NK-92 treated with Interleukin-12 subunit alpha and Interleukin-12 subunit beta, amount 100 ng/mL, for 24 hours (cell line): ENCODE measurements around the gene BCL2.

Experiments
- DNase-seq: peaks from one replicate; lab custom pipeline; 2025; lab: John Stamatoyannopoulos, UW

The BCL2 gene

GRCh38 chr18:63106727-63107126 is 212.8 kb downstream of the BCL2 start:
- no peak for DNase-seq

DNA sequence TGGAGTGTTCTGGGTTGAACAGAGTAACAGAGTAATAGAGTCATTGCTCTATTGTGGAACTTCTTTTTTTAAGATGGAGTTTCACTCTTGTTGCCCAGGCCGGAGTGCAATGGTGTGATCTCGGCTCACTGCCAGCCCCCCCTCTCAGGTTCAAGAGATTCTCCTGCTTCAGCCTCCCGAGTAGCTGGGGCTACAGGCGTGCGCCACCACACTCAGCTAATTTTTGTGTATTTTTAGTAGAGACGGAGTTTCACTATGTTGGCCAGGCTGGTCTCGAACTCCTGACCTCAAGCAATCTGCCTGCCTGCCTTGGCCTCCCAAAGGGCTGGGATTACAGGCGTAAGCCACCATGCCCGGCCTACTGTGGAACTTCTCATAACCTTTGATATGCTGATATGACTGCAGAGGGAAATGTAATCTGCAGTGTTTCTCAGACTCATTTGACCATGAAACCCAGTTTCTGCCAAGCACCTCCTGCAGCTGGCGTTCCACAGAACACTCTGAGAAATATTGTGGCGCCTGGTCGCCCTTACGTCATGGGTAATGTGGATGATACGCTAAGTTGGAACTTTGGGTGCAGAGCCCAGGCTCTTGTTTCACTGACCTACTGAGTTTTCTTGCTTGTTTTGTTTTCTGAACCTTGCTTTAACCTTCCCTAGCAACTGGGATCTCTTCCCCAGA is 213.8 kb downstream of the BCL2 start:
- DNase-seq, result no peak

DNA sequence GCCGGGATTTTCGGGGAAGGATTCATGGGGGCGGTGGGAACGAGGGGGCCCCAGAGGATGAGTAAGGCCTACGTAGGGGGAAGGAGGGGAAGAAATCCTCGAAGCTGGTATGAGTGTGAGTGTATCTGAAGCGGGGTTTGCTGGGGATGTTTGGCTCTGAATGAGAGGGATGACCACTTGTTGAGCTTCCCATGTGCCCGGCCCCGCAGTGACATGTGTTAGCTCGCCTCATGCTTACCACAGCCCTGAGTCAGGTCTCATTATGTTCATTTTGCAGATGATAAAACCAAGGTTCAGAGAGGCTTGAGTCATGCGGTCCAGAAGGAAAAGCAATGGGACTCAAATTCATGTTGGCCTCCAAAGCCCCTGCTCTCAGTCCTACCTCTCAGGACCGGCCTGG is 214.7 kb downstream of the BCL2 start:
- DNase-seq, result no peak

DNA sequence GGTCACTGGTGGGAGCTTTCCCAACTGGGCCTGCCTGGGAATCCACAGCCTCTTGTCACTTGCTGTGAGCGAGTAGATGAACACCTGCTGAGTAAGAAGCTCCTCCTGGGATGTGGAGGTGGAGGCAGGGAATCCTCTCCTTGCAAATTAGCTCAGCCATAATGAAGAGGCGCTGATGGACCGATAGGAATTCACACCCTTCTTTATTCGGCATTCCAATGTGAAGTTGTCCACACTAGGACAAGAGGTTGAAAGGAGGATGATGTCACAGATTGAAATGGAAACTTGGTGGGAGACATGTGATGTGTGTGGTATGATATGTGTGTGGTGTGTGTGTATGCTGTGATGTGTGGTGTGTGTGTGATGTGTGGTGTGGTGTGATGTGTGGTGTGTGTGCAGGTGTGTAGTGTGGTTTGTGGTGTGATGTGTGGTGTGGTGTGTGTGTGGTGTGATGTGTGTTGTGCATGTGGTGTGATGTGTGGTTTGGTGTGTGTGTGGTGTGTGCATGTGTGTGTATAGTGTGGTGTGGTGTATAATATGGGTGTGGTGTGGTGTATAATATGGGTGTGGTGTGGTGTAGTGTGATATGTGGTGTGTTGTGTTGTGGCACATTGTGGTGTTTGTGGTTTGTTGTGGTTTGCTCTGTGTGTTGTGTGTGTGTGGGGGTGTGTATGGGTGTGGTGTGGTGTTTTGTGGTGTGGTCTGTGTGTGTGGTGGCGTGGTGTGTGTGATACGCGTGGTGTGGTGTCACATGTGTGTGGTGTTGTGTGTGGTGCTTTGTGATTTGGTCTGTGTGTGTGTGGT is 216.4 kb downstream of the BCL2 start:
- DNase-seq, result no peak

- DNase-seq, result no peak
These were observed 218.9 kb downstream of the BCL2 start for GRCh38 chr18:63100630-63101055.

- DNase-seq, result no peak
These were observed 219.5 kb downstream of the BCL2 start for GRCh38 chr18:63099848-63100629.

- DNase-seq, result no peak
These were observed 220.3 kb downstream of the BCL2 start for GRCh38 chr18:63099091-63099840.

GRCh38 chr18:63098018-63098981 is 221.3 kb downstream of the BCL2 start:
- DNase-seq, result no peak

DNA sequence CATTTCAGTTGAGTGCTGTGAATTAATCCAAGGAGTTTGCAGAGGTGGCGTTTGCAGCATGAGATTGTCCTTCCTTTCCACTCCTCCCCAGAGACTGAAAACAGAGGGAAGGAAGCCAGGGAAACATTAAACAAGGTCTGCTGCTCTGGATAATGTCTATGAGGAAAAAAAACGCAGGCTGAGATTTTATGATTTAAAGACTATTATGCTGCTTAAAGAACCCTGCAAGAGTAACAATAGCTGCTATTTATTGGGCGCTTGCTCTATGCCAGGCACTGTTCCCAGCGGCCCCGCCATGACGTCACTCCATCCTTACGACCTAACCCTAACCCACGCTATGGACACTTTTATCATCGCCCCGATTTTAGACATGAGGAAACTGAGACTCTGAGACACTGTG is 222.4 kb downstream of the BCL2 start:
- DNase-seq, result no peak

DNA sequence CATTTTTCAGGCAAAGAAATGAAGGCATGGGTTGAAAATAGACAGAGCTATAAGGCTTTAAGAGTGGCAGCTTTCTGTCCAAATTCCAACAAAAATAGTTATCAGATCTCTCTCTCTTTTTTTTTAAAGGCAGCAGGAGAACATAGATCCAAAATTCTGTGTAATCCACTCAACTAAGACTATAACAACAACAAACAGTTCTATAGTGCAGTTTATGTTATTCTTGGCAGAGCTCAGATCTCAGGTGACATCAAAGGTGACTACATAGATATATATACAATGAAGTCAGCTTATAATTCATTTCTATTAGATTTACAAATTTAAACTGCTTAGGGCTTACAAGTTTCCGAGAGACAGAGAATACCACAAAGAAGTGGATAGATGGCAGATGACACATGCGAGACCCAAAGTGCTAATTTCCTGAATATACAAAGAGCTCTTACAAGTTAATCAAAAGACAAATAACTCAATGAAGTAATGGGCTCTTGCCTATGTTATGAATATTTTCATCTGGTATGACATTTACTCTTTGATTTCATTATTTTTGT is 223.2 kb downstream of the BCL2 start:
- DNase-seq, result no peak

- no peak for DNase-seq
These were observed 223.8 kb downstream of the BCL2 start for GRCh38 chr18:63095768-63096167.

GRCh38 chr18:63091671-63092364 is 227.8 kb downstream of the BCL2 start:
- DNase-seq, result no peak

GRCh38 chr18:63090334-63090733 is 229.2 kb downstream of the BCL2 start:
- DNase-seq, result no peak

DNA sequence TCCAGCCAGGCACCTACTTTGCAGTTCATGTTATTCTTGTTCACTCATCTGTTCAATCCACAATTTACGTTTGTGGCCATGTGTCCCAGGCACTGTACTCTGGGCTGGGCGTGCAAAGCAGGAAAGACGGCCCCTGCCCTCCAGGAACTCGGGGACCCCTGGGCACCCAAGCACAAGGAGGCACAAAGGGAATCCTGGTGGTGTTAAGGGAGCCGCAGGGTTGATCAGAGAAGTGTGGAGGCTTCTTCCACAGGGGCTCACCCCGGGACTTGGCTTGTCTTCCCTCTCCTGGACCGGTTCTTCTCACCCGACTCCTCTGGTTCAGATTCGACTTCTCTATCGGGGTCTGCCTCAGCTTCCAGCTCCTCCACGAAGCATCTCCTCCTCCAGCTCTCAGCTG is 230.5 kb downstream of the BCL2 start:
- no peak for DNase-seq

DNA sequence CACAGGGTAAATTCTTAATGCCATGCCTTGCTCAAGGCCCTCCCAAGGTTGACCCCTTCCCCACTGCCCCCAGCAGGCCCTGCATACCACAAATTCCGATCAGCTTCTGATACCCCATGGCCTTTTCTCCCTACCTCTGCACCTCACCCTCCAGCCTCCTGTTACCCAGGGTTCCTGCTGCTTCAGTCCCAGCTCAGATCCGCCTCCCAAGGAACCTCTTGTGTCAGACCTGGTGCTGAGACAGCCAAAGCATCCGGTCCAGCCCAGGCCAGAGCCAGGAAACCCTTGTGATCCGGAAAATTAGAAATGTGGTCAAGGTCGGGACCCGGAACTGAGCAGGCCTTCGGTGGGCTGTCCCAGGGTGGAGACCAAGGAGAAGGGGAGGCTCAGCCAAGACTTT is 231.3 kb downstream of the BCL2 start:
- no peak for DNase-seq

GRCh38 chr18:63087421-63088230 is 231.9 kb downstream of the BCL2 start:
- DNase-seq, result no peak

- DNase-seq, result no peak
These were observed 234.0 kb downstream of the BCL2 start for GRCh38 chr18:63085611-63086010.

- DNase-seq, result no peak
These were observed 235.3 kb downstream of the BCL2 start for GRCh38 chr18:63084219-63084618.

DNA sequence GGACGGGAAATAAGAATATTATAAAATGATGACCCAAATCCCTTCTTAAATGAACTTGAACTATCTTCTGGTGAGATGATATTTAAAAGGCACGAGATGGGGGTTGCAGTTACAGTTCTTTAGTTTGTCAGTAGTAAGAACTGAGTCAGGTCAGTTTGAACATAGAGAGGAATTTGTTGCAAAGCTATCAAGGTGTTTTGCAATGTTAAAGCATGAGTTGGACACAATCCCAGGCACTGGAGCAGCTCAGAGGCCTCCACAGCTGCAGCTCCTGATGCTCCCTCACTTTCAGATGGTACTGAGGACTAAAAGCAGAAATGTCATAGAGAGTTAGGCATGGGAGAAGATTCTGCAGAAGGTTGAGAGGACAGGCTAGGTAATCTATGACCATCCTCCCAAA is 236.0 kb downstream of the BCL2 start:
- no peak for DNase-seq
